Stimulated activated CD4-positive, alpha-beta T cell treated with anti-CD3 and anti-CD28 coated beads, Interleukin-4, amount 100 ng/mL, for 4 hours (primary cell): ENCODE results near the gene C12orf76.

Experiments
- DNase-seq, 2 experiments: peaks; one replicate each; pipeline ENCODE4 v3.0.0-alpha.2; 2020

The C12orf76 gene

DNA sequence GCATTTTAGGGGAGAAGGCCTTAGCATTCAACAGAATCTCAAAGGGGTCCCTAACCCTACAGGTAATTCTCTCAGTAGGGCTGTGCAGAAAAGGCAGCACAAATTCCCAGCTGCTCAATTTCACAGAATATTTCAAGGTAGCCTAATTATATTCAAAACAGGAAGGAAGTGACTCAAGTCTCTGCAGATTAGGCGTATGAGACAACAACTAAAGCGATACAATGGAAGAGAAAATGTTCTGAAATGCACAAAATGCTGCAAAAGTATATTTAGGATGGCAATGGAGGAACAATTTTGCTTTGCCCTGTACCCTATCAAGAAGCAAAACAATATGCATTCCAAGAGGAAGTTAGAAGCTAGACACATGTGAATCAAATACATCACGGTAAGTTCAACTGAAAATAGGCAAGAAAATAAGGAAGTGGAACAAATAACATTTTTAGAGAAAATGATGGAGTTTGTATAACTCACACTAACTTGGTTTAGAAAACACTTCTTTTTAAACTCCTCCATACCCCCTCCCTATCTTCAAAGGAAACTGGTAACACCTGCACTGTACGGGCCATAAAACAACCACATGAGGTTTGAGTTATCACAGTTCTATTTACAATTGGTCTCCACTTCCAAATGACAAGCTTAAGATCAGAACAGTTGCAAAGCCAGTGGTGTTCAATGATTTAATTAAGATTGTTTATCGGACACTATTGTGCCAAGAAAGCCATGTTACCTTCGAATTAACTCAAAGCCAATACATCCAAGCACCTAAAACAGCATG is 53.7 kb downstream of the C12orf76 start:
- no peak for DNase-seq

DNA sequence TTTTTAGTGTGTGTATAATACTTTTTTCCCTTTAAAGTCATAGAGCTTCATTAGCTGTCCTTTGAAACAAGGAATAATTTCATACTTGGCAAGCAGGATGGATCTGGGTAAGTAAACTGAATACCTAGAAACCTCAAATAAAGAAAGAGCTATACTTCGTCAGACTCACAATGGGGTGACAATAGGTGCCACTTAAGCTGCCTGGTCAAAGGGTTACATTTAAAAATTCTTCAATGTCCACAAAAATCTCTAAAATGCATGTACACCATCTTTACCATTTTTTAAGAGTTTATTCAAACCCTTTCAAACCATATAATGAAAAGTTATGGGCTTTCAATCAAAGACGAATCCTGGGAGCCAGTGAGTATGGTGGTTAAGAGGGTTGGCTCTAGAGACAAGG is 55.2 kb downstream of the C12orf76 start:
- no peak for DNase-seq

DNA sequence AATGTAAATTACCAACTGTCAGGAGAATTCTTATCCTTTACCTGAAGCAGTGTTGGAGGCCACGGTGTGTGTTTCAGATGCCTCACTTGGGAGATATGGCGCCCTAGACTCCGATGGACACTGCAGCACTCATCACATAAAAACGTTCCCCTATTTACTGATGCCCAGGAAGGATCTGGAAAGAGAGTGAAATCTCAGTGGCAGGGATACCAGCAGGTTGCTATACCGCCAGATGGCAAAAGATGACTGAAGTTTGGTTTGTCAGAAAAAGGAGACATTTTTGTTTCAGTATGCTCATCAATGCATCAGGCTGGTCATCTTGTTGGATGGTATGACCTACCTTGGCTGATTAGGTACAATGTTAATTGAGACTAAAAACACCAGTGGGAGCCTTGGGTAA is 56.7 kb downstream of the C12orf76 start:
- DNase-seq = no peak
